ENCODE measurements around the gene LRRC15. TPM values are rescaled to one million over a fixed set of nuclear protein-coding genes. Genes with fewer than 3 reads are reported as not detected.

The LRRC15 gene
- total and polyA plus RNA-seq, 2 experiments from 2014 or later: 0.05 to 0.14 TPM

- TF ChIP-seq ZNF462 (CRISPR knock-in tag; IDR thresholded peaks at IDR 0.05): no peak
- TF ChIP-seq EZH2phosphoT487 (IDR thresholded peaks at IDR 0.05; ENCODE audit: unreplicated experiment): no peak
- TF ChIP-seq EZH2 (IDR thresholded peaks at IDR 0.05; ENCODE audit: low read depth, unreplicated experiment): no peak
- TF ChIP-seq ZNF114 (CRISPR knock-in tag; IDR thresholded peaks at IDR 0.05): no peak
- TF ChIP-seq NANOG (IDR thresholded peaks at IDR 0.05; ENCODE audit: borderline replicate concordance): no peak
Measured at GRCh38 chr3:194399166-194399565, 29.6 kb upstream of the LRRC15 start, which contains the start of gene GP5 (continued).

DNA sequence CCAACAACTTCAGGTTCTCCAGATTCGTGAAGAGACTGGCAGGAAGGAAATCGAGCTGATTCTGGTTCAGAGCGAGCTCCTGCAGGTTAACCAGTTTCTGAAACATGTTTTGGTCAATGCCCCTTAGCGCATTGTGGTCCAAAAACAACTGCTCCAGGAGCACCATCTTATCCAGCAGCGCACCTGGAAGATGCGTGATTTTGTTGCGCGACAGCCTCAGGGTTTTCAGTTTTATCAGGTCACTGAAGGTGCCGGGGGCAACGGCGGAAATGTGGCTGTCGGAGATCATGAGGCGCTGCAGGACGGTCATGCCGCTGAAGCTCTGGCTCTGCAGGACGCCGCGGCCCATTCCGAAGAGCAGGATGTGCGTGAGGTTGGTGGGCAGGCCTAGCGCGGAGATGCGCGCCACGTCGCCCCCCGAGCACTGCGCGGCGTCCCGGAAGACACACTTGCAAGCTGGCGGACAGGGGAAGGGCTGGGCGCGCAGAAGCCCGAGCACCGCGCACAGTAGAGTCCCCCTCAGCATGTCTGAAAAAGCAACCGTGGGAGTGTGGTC, 28.3 kb upstream of the LRRC15 start:
- TF ChIP-seq POLR2AphosphoS5 (IDR thresholded peaks at IDR 0.05; ENCODE audit: low read depth) (no peak), ZNF114 (CRISPR knock-in tag; IDR thresholded peaks at IDR 0.05) (no peak), JUNB (IDR thresholded peaks at IDR 0.05; ENCODE audit: unreplicated experiment) (no peak), STAT1 (IDR thresholded peaks at IDR 0.05; ENCODE audit: unreplicated experiment) (no peak), EZH2 (IDR thresholded peaks at IDR 0.05; ENCODE audit: low read depth, unreplicated experiment) (peak; percentile 69)
- H3K4me2 ChIP-seq: peak overlapping the region; percentile 97

More for the DNA sequence above, 28.3 kb upstream of the LRRC15 start:
- H4K20me1 ChIP-seq (replicated peaks; ENCODE audit: insufficient read depth): no peaks in the 10 kb centered on the region
- peak overlapping the region; percentile 100 for H2AFZ ChIP-seq
- H3K4me1 ChIP-seq (ENCODE audit: insufficient read depth): peaks cover 21% of the 10 kb centered on the region
- H3F3A ChIP-seq (replicated peaks; ENCODE audit: low read depth): peaks cover 7% of the 10 kb centered on the region; the same call in 1 of the 2 replicates
- Mint-ChIP-seq H3K36me3 (ENCODE audit: low read depth) (no peaks in the 10 kb centered on the region), H3K27ac (no peak overlapping the region), H3K27me3 (ENCODE audit: insufficient read depth, low read depth, poor library complexity) (peaks cover 42% of the 10 kb centered on the region), H3K9me3 (no peaks in the 10 kb centered on the region), H3K4me1 (peaks cover 21% of the 10 kb centered on the region), H3K4me3 (peak overlapping the region; percentile 66)
- ATAC-seq: peak; percentile 23
- peak overlapping the region; percentile 66 for H3K4me3 ChIP-seq
- peak; percentile 67 for DNase-seq (ENCODE audit: low spot score)
- H3K27me3 ChIP-seq (ENCODE audit: insufficient read depth): peaks cover 48% of the 10 kb centered on the region
- H3K27ac ChIP-seq (ENCODE audit: low read depth): no peak overlapping the region
- H3K36me3 ChIP-seq (ENCODE audit: insufficient read depth): no peaks in the 10 kb centered on the region
- no peaks in the 10 kb centered on the region for H3K79me2 ChIP-seq (replicated peaks; ENCODE audit: insufficient read depth)
- no peaks in the 10 kb centered on the region for H3K9me2 ChIP-seq (ENCODE audit: insufficient read depth)
